ENCODE data around the gene P2RY8.
"Not testable (repeated sequence)": the region's sequence is repeated elsewhere in the genome, so short reads cannot be mapped to it uniquely, and the experiment has no call there.

Gene P2RY8

DNA sequence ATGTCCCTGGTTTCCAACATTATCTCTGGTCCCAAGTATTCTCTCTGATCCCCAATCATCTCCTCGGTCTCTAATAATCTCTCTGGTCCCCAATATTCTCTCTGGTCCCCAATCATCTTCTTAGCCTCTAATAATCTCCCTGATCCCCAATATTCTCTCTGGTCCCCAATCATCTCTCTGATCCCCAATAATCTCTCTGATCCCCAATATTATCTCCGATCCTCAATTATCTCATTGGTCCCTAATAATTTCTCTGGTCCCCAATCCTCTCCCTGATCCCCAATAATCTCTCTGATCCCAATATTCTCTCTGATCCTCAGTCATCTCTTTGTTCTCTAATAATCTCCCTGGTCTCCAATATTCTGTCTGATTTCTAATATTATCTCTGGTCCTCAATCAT is 16.6 kb downstream of the P2RY8 start:
- no peak for DNase-seq (ENCODE audit: low read depth in 2 of 2)

DNA sequence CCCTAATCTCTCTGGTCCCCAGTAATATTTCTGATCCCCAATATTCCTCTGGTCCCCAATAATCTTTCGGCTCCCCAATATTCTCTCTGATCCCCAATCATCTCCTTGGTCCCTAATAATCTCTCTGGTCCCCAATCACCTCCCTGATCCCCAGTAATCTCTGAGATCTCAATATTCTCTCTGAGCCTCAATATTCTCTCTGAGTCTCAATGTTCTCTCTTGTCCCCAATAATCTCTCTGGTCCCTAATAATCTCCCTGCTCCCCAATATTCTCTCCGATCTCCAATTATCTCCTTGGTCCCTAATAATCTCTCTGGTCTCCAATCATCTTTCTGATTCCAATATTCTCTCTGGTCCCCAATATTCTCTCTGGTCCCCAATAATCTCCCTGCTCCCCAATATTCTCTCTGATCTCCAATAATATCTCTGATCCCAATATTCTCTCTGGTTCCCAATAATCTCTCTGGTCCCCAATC is 17.9 kb downstream of the P2RY8 start:
- no peak for DNase-seq (ENCODE audit: low read depth in 2 of 2)

DNA sequence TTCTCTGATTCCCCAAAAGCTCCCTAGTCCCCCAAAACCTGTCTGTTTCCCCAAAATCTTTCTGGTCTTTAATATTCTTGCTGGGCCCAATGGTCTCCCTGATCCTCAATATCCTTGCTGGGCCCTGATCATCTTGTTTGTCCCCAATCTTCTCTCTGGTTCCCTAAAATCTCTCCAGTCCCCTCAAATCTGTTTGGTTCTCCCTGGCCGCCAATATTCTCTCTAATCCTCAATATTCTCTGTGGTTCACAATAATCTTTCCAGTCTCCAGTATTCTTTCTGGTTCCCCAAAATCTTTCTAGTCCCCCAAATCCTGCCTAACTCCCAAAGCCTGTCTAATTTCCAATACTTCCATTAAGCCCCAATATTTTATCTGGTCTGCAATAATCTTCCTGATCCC is 18.5 kb downstream of the P2RY8 start:
- DNase-seq (ENCODE audit: low read depth in 2 of 2): no peak

DNA sequence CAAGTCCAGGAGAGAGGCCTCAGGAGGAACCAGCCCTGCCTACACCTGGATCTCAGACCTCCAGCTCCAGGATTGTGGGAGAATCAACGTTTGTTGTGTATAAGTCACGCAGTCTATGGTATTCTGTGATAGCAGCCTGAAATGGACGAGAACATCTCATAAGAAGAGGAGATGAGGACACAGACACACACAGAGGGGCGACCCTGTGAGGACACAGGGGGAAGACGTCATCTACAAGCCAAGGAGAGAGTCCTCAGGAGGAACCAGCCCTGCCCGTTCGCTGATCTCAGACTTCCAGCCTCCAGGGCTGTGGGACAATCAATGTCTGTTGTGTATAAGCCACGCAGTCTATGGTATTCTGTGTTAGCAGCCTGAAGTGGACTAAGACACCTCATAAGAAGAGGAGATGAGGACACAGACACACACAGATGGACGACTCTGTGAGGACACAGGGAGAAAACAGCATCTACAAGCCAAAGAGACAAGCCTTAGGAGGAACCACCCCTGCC is 20.3 kb downstream of the P2RY8 start:
- no peak for DNase-seq (ENCODE audit: low read depth in 2 of 2)

DNA sequence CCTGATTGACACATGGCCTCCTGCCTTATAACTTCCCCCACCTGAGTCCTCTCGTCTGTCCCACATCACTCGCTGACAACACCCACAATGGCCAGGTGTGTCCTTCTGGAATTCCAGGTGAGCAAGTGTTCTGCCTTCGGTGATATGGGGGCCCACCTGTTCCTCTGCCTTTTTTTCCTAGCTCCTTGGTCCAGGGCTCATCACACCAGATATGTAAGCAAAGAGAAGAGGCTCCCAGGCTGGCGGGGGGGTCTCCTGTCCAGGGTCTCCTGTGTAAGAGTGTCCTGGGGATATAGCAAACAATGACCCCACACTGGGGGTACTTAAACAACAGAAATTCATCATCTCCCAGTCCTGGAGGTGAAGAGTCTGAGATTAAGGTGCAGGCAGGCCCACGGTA is 25.2 kb downstream of the P2RY8 start:
- no peak for DNase-seq (ENCODE audit: low read depth in 2 of 2)

DNA sequence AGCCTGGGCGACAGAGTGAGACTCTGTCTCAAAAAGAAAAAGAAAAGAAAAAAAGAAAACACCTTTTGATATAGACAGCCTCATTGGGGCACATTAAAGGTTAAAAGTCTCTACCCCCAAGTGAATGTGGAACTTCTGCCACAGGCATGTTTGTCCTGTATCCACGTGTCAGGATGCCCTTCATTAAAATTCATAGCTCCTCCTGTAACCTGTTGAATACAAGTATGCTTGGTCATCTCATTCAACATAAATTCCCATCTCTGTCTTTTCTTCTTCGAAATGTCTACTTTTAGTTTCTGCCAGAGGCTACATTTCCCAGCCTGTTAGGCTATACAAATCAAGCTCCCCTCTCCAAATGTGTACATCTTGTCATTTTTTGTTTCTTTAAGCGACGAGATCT is 25.8 kb downstream of the P2RY8 start:
- no peak for DNase-seq (ENCODE audit: low read depth in 2 of 2)

DNA sequence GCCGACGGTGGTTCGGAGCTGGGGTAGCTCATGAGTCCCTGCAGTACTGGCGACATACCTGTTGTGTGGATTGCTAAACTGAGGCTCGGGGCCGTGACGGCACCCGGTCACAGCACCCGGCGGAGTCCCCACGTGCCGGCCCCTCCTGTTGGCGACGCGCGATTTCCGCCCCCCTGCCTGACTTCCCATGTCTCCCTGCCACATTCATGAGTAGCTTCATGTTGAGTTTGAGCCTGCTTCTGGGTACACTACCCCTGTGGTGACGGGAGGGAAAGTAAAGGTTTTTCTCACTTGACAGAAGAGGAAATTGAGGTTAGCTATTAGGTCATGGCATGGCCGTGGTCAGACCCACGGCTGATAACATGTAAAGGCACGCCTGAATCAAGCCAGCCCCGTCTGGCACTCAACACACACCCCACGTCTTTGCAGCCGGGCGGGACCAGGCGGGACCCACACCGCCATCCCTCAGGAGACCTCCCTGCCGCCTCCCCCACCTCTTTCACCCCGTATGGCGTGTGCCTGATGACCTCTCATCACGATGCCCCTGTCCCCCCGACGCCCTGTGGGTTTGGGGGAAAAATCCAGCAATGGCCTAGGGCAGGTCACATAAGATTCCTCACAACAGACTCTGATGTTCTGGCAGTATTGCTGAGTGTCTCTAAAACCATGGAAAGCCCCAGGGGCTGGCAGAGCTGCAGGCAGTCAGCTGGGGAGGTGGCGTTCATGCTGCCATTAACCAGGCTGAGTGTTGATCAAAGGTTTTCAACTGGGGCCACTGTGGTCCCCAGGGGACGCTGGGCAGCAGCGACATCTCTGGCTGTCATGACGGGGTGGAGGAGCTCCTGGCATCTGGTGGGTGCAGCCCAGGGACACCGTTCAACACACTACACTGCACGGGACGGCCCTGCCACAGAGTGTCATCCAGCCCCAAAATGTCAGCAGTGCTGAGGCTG is 29.2 kb downstream of the P2RY8 start:
- no peak for DNase-seq (ENCODE audit: low read depth in 2 of 2)

DNA sequence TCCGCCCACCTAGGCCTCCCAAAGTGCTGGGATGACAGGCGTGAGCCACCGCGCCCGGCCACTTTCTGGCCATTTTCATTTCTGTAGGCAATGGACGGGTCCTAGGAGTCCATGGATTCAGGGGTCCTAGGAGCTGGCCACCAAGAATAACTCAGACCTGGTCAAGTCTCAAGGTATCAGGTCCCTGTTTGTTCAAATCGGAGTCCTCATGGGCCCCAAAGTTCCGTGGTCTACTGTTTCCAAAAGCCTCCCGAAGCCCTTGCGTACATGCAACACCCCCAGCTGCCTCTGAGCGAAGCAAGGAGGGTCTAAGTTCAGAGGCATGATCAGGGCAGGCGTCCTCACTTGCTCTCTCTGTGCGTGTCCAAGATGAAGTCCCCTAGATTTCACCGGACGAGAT is 30.1 kb downstream of the P2RY8 start:
- DNase-seq (ENCODE audit: low read depth in 2 of 2): no peak

DNA sequence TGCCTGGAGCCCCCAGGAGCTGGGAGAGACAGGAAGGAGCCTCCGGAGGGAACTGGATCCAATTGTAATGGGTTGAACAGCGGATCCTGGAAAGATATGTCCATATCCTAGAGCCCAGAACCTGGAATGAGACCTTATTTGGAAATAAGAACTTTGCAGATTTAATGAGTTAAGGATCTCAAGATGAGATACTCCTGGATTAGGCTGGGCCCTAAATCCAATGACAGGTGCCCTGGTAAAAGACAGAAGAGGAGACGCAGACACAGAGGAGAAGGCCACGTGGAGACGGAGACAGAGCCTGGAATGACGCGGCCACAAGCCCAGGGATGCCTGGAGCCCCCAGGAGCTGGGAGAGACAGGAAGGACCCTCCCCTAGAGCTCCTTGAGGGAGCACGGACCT is 34.1 kb downstream of the P2RY8 start:
- DNase-seq (ENCODE audit: low read depth in 2 of 2): no peak

DNA sequence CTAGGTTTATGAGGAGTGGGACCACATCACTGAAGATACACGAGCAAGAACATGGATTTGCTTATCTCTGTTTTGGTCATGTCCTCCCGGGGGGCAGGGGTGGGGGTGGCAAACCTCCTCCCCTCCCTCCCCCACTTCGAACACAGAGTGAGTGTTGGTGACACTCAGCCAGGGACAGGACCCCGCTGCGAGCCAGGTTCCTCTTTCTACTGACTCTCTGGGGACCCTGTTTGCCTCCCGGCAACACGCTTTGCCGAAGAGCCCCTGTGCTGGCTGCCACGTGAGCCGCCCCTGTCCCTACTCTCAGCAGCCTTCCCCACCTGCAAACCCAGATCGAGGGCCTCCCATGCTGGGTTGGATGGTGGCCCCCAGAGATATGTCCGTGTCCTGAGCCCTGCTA is 34.7 kb downstream of the P2RY8 start:
- DNase-seq (ENCODE audit: low read depth in 2 of 2): no peak

DNA sequence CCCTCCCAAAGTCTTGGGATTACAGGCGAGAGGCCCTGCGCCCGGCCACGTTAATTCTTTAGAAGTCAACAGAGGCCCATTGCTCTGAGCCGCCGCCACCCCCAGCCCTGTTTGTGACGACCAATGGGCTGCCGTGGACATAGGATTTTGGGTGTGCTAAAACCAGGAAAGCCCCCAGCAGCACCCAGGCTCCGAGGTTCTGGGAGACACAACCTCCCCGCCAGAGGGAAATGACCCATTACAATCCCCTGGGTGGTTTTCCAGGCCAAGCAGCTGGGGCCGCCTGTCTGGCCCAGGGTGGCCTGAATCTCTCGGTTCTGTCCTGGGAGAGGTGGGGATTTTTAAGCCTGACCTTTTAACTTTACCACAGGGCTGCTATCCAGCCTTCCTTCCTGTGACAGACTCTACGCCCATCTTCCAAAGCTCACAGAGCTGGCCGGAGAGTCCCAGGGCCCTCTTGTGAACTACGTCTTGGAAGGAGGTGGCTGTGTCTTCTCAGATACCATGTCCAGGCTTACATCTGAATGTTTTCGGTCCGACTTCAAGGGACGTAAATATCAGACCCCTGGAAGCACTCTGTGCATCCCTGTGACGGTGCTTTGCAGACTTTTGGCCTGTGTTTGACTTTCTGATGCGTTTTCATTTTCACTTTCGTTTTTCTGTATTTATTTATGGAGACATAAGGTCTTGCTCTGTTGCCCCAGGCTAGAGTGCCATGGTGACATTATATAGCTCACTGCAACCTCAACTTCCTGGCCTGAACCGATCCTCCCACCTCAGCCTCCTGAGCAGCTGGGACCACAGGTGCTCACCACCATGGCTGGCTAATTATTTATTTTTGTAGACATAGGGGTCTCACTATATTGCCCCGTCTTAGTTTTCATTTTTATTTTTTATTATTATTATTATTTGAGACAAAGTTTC is 36.0 kb downstream of the P2RY8 start:
- DNase-seq (ENCODE audit: low read depth in 2 of 2): no peak

DNA sequence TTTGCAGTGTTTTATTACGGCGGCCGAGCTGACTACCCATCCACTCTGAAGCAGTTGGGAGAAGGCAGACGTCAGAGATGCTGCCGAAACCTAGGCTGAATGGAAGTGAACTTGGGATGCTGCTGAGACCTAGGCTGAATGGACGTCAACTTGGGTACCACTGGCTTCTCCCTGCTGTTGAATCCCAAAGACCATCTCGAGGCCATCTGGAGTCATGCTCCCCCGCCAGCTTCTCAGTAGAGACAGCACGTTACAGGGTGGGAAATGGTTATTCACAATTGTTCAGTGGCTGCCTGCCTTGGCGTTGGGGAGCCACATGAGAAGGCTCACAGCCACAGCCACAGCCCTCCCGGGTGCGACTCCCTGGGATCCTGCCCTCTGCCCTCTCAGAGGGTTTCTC is 40.9 kb downstream of the P2RY8 start:
- DNase-seq (ENCODE audit: low read depth in 2 of 2): no peak

DNA sequence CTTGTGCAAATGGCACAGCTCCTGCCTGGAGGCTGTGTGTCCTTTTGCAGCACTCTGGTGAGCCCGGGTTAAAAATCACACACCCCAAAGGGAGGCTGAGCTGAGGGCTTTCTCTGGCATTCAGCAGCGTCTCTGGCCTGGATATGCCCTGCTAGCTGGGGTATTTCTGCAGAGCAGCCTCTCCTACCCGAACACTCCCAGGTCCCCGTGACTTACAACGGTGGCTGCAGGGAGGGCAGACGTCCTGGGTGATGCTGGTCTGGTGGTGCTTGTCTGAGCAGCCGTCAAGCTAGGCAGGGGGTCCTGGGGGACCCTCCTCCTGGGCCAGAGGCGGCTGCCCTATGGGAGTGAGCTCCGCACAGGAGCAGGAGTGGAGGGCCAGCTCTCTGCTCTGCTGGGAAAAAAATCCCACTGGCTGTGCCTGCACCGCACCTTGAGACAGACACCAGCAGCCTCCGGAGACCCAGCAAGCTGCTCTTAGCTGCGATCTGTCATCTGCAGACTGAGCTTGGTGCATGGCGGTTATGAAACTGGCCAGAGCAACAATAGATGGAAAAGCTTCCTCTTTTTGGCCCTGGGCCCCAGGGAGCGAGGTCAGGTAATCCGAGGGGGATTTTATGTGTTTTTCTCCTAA is 43.0 kb downstream of the P2RY8 start:
- DNase-seq (ENCODE audit: low read depth in 2 of 2): no peak

DNA sequence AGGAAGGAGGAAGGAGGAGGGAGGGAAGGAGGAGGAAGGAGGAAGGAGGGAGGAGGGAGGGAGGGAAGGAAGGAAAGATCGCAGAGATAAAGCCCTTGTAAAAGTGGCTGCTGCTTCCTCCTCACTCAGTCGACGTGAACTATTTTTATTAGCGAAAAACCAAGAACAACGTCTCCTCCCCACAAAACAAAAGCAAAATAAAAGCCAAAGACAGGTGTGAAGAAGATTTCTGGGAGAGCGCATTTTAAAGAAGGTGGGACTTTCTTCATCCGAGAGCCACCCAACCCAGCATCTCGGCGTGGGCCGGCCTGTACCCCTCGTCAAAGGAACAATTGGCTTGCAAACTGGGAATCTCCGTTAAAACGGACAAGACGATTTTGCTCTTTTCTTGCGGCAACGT is 43.6 kb downstream of the P2RY8 start:
- no peak for DNase-seq (ENCODE audit: low read depth in 2 of 2)

DNA sequence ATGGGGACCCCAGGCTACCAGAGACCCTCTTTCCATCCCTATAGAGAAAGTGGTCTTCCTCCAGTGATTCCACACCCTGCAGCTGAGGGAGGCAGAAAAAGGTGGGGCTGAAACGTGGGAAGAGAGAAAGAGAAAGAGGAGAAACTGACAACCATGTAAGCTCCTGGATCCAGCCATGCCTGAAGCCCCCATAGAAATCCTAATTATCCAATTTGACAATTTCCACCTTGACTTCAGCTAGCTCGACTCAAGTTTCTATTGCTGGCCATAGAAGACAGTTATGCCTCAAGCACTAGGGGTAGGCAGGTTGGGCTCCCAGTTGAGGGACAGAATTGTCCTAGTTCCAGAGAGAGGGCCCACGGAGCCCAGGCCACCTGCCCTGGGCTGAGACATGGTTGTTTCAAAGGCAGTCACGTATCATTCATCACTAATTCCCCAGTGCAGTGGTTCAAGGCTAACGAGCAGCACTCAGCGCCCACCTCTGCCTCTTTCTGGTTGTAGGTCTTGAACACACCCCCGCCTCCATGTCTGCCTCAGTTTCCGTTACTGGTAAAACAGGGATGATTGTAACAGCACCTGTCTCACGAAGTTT is 44.5 kb downstream of the P2RY8 start:
- DNase-seq (ENCODE audit: low read depth in 2 of 2): no peak

DNA sequence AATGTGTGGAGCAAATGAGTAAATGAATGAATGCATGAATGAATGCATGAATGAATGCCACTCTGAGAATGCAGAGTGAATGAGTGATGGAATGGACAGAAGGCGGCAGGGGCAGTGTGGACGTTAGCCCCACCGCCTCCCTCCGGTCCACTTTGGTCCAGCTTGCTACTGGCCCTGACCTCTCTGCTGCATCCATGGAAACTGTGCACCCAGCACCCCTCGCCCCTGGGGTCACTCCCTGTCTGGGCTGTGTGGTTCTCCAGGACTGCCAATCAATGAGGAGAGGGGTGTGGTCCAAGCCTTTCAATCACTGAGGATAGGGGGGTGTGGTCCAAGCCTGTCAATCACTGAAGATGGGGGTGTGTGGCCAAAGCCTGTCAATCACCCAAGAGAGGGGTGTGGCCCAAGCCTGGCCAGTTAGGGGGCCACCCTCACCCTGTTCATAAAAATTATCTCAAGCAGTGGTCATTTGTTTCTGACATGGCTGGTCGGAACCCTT is 45.1 kb downstream of the P2RY8 start:
- no peak for DNase-seq (ENCODE audit: low read depth in 2 of 2)

DNA sequence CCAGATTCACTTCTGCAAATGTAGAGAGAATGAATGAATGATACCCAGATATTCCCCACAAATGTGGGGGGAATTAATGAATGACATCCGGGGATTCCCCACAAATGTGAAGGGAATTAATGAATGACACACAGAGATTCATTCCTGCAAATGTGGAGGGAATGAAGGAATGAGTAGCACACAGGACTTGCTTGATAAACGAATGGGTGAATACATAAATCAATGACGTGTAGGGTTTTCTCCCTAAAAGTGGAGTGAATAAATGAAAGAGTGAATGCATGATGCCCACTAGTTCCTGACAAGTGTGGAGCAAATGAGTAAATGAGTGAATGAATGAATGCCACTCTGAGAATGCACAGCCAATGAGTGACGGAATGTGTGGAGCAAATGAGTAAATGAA is 45.7 kb downstream of the P2RY8 start:
- DNase-seq (ENCODE audit: low read depth in 2 of 2): not testable (repeated sequence)

DNA sequence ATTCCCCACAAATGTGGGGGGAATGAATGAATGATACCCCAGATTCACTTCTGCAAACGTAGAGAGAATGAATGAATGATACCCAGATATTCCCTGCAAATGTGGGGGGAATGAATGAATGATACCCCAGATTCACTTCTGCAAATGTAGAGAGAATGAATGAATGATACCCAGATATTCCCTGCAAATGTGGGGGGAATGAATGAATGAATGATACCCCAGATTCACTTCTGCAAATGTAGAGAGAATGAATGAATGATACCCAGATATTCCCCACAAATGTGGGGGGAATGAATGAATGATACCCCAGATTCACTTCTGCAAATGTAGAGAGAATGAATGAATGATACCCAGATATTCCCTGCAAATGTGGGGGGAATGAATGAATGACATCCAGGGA is 46.3 kb downstream of the P2RY8 start:
- not testable (repeated sequence) for DNase-seq (ENCODE audit: low read depth in 2 of 2)

DNA sequence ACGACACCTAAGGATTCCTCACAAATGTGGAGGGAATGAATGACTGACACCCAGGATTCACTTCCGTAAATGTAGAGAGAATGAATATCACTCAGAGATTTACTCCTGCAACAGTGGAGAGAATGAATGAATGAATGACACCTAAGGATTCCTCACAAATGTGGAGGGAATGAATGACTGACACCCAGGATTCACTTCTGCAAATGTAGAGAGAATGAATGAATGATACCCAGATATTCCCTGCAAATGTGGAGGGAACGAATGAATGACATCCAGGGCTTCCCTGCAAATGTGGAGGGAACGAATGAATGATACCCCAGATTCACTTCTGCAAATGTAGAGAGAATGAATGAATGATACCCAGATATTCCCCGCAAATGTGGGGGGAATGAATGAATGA is 47.6 kb downstream of the P2RY8 start:
- DNase-seq (ENCODE audit: low read depth in 2 of 2): not testable (repeated sequence)

DNA sequence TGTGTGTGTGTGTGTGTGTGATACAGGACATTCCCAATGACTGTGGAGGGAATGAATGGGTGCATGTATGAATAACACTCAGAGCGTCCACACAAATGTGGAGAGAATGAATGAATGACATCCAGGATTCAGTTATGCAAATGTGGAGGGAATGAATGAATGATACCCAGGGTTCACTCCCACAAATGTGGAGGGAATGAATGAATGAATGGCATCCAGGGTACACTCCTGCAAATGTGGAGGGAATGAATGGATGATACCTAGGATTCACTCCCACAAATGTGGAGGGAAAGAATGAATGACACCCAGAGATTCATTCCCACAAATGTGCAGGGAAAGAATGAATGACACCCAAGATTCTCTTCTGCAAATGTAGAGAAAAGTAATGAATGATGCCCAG is 48.2 kb downstream of the P2RY8 start:
- no peak for DNase-seq (ENCODE audit: low read depth in 2 of 2)

DNA sequence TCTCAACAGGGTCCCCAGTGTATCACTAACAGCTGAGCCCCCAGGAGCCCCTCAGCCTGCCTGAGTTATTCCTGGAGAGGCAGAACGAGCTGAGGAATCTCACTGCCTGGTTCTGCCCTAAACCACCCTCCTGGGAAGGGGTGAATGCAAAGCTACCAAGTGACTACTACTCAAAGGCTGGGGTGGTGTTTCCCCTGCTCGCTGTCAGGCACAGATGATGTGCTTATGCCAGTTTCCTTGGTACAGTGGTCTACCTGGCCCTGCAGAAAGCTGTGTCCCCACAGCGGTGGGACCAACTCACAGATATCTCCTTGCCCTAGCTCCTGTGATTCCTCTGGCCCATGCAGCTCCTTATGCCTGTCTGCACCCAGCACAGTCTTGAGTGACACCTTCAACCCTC is 48.8 kb downstream of the P2RY8 start:
- DNase-seq (ENCODE audit: low read depth in 2 of 2): no peak

All from fibroblast of skin of left biceps (primary cell).